DMS79 (cell line): ENCODE results near the gene MMS22L.

Experiments used
- DNase-seq: peaks from one replicate; lab custom pipeline; 2025; lab: John Stamatoyannopoulos, UW

MMS22L gene, protein sequence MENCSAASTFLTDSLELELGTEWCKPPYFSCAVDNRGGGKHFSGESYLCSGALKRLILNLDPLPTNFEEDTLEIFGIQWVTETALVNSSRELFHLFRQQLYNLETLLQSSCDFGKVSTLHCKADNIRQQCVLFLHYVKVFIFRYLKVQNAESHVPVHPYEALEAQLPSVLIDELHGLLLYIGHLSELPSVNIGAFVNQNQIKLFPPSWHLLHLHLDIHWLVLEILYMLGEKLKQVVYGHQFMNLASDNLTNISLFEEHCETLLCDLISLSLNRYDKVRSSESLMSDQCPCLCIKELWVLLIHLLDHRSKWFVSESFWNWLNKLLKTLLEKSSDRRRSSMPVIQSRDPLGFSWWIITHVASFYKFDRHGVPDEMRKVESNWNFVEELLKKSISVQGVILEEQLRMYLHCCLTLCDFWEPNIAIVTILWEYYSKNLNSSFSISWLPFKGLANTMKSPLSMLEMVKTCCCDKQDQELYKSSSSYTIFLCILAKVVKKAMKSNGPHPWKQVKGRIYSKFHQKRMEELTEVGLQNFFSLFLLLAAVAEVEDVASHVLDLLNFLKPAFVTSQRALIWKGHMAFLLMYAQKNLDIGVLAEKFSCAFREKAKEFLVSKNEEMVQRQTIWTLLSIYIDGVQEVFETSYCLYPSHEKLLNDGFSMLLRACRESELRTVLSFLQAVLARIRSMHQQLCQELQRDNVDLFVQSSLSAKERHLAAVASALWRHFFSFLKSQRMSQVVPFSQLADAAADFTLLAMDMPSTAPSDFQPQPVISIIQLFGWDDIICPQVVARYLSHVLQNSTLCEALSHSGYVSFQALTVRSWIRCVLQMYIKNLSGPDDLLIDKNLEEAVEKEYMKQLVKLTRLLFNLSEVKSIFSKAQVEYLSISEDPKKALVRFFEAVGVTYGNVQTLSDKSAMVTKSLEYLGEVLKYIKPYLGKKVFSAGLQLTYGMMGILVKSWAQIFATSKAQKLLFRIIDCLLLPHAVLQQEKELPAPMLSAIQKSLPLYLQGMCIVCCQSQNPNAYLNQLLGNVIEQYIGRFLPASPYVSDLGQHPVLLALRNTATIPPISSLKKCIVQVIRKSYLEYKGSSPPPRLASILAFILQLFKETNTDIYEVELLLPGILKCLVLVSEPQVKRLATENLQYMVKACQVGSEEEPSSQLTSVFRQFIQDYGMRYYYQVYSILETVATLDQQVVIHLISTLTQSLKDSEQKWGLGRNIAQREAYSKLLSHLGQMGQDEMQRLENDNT

DNA sequence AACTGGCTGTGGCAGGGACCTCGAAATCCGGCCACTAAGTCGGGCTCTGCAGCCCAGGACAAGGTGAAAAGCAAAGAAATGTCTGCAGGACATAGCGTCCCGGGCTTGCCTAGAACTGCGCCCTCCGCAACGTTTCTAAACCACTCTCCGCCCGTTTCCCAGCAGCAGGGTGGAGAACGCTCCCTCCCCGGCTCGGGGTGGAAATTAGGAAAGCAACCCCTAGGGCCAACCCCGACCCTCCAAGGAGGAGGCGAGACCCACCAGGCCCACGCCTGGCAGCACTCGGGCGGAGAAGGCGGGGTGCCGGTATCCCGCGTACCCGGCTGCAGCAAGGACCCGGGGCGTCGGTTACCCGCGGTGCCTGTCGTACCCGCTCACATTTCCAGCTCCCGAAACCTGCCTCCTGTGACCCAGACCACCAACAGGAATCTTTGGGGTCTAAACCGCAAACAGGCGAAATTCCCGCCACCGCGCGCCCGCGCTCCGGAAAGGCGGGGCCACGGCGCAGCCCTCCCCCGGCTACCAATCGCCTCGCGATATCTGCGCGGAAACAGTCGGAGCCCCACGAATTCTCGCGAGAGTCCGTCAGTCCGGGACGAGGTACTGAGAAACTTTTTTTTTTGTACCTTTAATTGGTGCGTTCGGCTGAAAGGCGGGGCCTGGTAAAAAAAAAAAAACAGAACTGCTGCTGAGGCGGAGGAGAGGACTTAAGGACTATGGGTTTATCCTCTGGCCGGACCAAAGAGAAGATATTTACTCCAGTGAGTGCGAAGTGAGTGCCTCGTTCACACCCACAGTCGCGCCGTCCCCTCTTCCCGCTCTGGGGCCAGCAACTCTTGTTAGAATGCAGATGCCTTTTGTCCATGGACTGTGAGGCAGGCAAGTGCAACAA lies at the start of gene MMS22L:
TSS of gene MMS22L (minus strand) at position 491 of the 892 bp plus-strand sequence. CDS start 739 bp downstream, outside the sequence.
- peak; percentile 88 for DNase-seq

DNA sequence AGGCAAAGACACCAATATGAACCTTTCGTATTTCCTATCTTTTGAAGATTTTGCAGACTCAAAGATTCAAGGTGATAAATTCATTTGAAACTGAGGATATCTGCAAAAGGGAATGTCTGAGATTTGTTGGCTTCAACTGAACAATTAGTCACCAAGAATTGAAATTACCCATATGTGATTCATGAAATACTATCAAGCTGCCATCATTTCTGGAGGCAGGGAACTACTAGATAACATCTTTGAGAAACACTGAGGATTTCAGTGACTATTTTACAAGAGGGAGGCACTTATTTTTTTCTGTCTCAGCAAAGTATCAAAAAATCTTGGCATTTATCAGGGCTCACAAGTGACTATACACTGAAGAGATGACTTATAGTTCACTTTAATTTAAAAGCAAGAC lies 39.8 kb upstream of the MMS22L start:
- no peak for DNase-seq

DNA sequence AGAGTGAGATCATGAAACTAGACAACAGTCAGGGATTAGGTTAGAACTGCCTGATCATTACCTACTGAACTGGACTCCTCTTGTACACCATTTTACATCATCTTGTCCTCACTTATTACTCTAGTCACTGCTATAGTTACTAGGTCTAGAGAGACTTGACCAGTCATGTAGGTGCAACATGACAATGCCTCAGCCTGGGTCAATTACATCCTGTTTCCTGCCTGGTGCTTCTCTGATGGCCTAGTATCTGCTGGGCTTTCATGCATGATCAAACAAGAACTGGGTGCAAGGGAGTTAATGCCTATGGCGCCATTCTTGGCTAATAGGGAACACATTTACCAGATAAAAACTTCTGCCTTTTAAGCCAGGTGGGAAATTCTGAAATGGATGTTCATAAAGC lies 39.2 kb upstream of the MMS22L start:
- DNase-seq = no peak

DNA sequence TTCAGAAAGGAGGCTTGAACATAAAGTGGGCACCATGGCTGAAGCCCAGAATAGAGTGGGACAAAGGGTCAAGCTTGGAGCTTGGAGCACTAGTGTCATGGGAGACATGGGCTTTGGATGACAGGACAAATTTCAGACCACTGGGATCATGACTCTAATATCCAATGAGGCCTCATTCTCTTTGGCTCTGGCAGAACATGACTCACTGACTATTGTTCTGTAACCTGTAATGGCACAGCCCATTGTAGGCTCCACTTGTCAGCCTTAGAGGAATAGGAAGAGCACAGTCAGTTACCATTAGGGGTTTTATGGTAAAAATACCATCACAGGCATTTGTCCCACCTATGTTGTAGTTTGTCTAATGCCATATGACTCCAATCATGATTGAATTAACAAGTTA lies 34.0 kb upstream of the MMS22L start:
- no peak for DNase-seq

DNA sequence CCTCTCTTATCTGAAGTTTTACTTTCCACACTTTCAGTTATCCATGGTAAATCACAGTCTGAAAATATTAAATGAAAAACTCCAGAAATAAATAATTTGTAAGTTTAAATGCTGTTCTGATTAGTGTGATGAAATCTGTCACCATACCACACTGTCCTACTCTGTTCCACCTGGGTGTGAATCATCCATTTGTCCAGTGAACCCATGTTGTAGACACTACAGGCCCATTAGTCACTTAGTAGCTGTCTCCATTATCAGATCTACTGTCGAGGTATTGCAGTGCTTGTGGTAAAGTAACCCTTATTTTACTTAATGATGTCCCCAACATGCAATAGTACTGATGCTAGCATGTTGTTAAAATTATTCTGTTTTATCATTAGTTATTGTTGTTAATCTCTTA lies 29.2 kb upstream of the MMS22L start:
- DNase-seq = no peak

DNA sequence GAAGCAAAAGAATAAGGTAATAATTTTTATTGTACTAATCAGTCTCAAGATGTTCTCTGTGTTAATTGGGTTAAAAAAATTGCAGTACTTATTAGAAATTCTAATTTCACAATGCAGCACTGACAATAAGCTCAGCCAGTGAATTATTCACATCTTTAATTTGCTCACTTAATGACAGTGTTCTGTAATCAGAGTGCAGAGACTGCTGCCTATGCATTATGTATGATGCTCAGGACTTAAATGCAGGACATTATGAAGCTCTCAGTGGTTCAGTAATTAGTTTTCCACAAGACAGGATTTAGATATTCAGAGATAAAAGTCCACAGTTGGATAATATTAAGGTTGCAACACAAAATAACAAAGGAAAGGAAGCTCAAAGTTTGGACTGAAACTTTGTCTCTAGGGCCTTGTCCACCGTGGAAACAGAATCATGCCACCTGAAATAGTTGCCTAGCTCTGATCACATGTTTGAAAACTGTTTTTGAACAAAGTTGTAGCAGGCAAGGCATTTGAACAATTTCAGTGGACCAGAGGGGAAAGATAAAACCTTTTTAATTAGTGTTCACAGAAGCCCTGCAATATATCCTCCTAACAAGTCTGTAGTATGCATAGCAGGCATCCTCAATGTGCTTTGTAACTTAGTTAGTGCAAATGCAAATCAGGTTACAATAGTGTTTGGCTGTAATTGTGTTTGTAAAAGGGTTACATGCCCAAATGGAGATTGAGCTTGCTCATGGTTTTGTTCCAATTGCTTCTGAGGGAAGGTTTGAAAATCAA lies 23.7 kb upstream of the MMS22L start:
- no peak for DNase-seq

DNA sequence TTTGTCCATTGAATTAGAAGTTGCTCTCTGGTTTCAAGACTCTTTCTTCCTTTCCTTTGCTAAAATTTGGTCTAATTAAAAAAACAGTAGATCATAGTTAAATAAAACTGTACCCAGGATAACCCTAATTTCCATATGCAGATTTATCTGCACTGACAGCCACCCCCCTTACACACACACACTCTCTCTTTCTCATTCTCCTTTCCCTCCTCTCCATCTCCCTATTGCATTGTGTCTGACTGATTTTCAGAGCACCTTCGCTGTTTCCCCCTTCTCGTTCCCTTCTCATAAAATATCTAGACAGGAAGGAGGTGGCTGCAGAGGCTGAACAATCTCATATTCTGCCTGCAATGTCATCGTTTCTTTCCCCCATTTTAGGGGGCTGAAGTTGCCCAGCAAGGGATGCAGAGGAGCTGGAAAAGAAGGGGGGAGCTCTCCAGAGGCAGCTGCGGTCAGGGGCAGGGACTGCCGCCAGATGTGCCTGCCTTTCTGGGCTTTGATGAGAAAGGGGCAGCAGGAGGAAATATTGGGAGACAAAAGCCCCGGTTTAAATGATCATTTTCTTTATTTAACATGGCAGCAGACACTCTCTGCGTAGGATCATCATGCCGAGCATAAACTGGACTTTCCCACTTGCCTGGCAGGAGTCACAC lies 22.5 kb upstream of the MMS22L start:
- DNase-seq = no peak

DNA sequence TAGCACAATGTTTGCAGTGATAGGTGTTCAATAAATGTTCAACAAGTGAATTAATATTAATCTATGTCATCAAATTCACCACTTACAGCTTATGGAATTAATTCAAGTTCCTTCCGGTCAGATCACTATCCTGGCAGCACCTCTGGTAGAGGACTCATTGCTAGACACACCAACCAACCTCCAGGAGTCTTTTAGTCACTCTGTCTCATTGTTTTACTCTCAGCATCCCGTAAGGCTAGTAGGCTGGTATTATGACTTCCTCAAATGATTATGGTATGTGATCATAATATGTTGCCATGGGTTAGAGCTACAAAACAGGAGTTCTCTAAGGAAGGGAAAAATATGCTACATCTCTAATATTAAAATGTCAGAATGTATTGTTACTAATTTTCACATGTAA lies 21.7 kb upstream of the MMS22L start:
- no peak for DNase-seq

DNA sequence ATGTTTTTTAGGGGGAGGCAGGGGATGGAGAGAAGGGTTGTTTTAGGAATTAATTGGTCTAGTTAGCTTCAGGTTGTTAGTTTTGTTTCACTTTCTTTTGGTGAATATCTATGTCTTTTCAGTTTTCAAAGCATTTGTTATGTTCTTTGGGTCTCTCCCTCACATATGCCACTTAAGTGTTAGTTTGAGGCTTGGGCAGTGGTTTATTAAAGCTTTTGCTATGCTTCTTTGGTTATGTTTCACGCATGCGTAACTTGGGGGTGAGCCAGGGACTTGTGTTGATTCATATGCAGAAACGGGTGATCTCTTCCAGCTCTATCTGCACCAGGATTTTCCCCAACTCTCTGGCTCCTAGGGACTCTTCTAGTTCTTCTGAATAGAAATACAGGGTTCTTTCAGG lies 11.4 kb upstream of the MMS22L start:
- no peak for DNase-seq

DNA sequence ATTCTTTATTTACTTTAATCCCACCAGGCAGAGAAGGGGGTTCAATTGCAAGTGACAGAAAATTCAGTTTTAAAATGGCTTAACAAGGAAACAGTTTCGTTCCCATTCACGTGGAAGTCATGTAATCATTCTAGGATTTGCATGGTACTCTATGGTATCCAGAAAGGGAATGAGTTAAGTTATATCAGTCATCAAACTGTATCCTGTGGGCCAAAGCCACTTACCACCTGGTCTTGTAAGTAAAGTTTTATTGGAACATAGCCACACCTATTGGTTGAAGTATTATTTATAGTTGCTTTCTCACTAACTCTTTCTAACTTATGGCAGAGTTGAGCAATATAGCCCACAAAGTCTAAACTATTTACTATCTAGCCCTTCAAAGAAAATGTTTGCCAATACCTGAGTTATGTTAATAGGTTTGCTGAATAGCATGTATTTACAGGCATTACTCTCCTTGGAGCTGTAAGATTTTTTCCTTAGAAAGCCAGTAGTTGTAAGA lies 10.2 kb upstream of the MMS22L start:
- DNase-seq = no peak

DNA sequence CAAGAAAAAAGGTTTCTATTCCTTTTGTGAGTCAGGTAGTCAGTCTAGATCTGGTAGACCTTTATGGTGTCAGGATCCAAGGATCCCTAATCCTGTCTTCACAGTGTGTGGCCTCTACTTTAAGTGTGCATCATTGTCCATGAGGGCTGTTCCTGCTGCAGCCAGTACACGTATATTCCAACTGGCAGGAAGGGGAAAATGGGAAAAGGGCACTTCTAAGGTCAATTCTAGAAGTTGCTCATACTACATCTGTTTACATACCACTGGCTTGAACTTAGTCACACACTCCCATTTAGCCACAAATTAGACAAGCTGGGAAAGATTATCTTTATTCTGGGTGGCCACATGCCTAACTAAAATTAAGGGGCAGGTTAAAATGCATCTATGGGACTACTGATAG lies 9.7 kb upstream of the MMS22L start:
- DNase-seq = no peak

DNA sequence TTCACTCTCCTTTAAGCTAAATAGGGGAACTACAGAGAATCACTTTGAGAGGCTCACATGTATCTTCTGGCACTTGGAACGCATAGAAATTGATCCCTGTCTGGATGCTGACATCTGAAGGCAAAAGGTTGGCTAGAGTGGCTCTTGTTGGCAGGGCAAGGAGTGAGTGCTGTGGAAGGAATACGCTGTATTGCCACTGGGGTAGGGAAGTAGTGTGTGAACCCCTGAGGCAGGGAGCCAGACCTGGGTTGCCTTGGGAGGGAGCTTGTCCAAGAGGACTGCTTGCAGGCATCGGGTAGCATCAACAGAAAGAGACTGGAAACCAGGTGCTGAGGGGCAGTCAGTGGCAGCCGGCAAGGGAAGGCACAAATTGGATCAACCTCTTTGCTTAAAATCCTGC lies 8.9 kb upstream of the MMS22L start:
- DNase-seq = no peak

DNA sequence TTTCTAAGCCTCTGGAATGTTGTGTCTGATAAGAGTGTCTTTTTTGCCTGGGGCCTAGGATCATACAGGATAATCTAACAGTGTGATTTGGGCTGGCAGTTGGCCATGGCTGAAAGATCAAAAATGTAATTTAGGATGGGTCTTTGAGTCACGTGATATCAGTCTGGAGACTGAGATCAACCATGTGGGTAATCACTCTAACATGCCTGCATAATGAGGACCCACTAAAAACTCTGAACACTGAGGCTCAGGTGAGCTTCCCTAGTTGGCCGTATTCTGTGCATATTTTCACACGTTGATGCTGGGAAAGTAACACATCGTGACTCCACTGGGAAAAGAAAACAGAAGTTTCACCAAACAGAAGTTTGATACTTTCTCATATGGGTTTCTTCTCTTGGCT lies 6.3 kb upstream of the MMS22L start:
- DNase-seq = no peak

DNA sequence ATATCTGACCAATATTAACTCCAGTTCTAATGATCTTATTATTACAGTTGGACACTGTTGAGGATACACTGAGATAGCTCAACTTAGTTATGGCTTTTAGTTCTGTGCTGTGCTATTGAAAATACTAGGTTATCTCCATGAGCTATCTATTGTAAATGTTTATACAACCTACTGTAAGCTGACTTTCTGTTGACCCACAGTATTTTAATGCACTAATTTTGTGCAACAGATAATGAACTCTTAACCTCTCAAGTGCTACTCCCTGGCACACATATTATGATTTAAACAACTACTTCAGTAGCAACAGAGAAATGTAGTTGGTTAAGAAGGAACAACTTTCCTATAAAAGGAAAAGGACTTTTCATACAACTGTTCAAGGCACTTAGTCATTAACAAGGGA lies 5.2 kb upstream of the MMS22L start:
- DNase-seq = no peak

DNA sequence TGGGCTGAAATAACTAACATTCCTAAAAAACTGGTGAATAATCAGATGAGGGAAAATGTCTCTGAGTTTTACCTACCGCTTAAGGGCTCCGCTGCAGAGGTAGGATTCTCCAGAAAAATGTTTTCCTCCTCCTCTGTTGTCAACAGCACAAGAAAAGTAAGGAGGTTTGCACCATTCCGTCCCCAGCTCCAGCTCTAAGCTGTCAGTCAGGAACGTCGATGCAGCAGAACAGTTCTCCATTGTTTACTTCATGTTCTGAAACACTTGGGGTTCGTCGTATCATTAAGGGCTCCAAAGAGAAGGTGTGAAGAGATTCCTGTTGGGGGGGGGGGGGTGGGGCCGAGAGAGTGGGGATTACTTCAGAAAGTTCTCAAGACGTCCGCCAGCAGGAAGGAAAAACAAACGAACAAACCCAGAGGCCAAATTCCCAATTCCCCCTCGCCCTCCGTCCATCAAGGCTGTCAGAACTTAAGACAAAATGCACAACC lies 734 bp downstream of the MMS22L start:
- DNase-seq = no peak

DNA sequence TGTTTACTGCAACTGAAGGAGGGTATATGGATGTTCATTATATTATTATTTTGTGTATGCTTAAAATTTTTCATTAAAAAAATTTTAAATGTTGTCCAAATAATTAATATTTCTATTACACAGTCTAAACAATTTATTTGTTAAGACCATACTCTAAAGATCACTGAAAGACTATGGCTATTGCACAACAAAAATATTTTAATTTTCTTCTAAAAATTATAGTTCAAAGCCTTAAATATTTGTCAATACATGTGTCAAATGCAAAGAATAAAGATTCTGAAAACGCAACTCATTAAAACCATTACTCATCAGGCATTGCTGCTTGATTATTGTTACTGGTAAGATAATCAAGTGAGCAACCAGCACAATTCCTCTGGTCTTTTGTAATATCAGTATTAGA lies 2.2 kb downstream of the MMS22L start:
- DNase-seq = no peak

DNA sequence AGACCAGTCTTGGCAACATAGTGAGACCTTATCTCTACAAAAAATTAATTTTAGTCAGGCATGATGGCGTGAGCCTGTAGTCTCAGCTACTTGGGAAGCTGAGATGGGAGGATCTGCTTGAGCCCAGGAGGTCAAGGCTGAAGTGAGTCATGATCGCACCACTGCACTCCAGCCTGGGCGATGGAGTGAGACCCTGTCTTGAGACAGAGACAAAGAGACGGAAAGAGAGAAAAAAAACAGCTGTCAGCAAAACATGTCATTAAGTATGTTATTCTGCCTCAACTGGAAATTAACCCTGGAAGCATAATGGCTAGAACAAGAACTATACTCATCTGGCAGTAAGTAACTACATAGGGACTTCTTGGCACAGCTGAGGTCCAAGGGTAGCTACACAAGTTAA lies 7.2 kb downstream of the MMS22L start:
- DNase-seq = no peak

DNA sequence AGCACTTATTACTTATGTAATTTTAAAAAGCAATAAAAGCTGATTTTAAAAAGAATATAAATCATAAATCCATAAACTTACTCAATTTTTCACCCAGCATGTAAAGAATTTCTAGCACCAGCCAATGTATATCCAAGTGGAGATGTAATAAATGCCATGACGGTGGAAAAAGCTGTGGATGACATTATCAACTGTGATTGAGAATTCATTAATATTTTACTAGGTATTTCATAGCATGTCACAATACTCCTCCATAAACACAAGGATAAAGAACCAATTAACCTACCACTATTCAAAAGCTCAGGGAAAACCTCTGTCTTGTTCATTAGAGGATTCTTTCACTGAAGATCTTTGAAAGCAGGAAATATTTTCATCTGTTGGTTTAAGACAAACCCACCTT lies 13.2 kb downstream of the MMS22L start:
- no peak for DNase-seq

DNA sequence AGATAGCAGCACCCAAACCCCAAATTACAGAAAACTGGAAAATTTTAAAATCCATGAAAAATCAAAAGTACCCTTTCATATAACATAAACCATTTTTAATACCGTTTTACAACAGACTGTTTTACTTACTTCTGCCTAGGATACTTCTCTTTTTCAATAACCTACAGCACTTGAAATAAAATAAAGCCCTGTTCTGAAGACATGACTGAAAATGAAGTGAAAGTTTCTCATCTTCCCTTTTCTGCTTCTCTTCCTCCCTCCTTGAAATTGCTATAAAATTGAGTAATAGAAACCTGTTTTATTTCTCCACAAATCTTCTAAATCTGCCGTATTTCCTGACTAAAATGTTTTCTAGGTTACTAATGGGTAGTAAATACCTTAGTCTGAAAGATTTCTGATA lies 20.3 kb downstream of the MMS22L start:
- DNase-seq = no peak

DNA sequence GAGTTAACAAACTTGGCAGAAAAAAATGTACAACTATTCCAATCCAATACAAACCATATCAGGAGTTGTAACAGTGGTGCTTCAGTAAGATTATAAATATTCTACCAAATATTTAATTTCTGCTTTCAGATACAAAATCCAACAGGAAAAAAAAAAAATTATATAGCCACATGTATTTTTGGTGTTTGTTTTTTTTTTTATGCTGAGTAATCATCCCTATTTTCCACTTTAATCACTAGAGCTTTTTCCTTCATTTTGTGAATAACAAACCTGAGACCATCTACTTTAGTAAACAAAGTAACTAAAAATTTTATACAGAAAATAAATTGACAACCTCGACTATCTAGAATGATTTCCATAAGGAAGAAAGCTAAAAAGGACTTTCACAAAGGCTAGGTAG lies 36.2 kb downstream of the MMS22L start:
- no peak for DNase-seq
